SHP77 (cell line): ENCODE results near the gene RSL1D1.

Source experiments
- DNase-seq, 2 experiments: peaks; one replicate each; lab custom pipeline; 2025; lab: John Stamatoyannopoulos, UW

RSL1D1 gene

DNA sequence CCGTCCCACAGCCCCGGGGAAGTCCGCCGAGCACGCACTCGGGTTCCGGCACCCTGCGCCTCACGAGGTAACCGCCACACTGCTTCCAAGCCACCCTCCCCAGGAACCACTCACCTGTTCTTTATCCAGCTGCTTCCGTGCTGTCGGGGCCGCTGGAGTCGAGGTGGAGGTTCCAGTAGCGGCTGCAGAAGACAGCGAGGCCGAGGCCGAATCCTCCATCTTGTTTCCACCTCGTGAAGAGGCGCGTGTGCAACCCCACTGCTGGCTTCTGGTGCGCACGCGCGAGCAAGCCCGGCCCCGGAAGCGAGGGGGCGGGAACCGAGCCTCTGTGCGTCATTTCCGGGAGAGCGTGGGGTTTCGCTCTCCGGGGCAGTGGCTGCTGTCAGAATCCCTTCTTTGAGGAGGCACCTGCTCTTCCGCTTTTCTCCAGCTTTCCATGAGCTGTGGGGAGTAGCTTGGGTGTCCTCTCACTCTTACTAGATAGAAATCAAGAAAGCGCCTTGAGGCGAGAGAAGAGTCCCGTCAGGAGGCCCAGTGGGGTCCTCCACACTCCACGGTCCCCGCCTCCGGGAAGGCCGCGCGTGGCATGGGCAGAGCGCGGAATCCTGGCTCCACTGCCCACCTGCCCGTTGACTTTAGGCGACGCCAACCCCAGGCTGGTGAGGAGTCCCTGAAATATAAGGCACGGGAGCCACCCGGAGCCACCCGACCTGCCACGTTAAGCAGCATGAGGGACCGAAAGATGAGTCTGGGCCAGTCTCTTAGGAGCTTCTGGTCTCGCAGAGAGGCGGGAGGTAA lies at the start of gene RSL1D1:
Gene RSL1D1, minus strand, starts transcription at position 249 of the 798 bp plus-strand sequence. Its CDS starts 30 bp downstream, at position 219.
- peak; percentile 79 to 82 for DNase-seq

DNA sequence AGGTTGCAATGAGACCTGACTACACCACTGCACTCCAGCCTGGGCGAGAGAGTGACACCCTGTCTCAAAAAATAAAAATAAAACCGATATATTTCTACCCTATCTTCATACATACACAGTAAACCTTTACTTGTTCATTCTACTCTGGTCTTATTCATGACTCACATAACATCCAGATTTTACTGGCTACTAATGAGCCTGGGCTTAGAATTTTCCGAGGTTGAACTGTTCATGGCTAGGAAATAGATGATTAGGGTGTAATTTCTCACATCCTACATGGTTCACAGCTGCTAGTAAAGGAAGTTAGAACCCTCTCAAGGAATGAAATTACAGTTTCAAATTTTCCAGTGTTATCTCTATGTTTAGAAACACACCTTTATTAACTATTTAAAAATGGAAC lies 49.7 kb upstream of the RSL1D1 start:
- no peak for DNase-seq

DNA sequence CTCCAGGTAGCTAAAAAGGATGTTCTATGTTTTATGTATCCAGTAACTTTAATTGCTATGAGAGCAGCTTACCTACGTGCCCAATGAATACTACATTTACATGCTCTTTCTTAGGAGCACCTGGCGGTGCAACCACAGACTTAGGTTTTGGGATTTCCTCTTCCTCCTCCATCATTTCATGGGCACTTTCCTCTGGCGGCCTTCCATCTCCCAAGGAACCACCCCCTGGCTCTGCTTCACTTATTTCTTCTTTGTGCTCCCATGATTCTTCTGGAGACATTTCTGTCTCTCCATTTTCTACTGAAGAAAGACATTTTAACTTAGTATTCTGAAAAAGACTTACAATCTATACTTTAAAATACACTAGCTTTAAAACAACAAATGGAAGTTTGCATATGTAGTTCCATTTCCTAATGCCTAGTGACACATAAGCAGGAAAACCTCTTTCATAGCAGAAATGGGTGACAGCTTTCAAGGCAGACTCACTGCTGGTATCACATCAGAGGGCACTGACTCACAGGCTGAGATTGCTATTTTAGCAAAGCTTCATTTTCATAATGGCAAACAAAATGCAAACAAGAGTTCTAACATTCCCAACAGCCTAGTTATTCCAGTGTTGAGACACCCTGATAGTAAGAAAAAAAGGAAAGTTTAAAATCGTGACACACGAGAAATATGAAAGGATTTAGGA lies 45.3 kb upstream of the RSL1D1 start:
- DNase-seq, result no peak

DNA sequence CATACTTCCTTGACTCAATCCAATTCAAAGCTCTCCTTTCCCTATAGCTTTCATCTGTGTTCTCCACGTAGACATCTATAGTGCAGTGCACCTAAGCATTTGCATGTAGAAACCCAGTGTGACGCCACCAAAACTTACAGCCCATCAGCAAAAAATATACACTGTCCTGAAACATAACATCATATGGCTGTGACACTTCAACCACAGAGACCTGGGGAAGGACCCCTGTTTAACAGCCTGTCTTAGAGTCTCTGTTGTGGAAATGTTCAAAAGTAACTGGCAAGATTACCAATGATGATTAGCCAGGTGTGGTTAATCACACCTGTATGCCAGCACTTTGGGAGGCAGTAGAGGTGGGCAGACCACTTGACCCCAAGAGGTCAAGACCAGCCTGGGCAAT lies 42.2 kb upstream of the RSL1D1 start:
- DNase-seq, result no peak

DNA sequence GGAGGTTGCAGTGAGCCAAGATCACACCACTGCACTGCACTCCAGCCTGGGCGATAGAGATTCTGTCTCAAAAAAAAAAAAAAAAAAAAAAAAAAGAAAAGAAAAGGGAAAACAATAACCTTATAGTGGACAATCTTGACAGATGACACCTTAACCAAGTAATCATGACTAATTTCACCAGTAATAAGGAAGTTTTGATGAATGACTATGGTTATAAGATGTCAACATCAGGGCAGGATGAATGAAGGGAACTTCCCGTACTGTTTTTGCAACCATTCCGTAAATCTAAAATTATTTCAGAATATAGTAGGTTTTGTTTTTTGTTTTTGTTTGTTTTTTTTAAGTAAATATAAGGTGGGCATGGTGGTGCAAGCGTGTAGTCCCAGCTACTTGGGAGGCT lies 41.4 kb upstream of the RSL1D1 start:
- no peak for DNase-seq

DNA sequence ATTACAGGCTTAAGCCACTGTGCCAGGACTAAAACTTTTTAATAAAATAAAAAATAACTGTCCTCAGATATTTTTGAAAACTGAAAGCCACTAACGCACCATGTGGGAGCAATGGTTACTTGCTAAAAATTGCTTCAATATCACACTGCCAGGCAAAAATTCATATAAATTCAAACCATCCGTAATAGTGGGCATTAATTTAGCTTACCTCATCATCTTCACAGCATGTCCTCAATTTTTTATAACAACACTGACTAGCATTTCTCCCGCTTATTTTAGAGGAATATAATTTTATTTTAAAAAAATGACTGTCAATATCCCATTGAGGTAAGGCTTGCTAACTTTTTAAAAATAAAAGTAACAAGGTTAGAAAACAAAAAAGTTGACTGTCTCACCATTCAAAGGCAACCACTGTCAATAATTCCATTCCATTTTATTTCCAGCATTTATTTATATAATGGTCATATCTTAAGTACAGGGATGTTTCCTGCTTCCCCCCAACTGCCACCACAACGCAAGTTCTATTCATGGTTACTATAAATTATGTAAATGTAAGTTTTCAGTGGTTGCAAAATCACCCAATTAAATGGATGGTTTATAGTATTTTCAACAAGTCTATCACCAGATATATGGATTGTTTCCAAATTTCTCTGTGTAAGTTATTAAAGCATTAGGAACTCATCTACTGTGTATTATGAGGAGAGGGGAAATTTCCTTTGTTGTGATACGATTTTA lies 39.1 kb upstream of the RSL1D1 start:
- no peak for DNase-seq

DNA sequence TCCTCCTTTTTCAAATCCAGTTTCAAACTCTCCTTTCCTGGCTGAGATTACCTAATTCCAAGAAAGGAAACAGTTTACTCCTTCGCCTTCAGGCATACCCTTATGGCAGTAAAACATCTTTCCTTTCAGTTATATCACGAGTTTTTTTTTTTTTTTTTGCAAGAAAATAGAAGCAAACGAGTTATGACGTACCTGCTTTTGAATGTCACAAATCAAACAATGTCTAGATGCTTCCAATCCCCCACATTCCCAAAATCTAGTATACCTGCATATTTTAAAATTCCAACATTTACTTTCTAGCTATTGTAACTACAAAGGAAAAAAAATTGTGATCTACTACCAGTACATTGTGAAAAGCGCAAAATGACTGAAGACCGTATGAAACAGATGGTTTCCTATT lies 35.5 kb upstream of the RSL1D1 start:
- DNase-seq, result no peak

DNA sequence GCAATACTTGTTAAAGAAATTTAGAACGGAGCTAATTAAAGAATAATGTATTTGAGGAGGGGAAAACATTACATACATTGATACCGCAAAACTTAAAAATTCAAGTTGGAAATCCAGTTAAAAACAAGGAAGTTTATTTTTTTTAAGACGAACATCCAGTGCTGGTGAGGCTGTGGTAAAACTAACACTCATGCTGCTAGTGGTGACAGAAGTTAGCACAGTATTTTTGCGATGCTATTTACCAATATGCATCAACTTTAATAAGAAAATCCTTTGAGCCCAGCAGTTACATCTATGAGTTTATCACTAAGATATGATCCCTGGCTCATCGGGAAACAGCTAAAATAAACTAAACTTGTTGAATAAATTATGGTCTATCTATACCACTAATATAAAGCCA lies 32.7 kb upstream of the RSL1D1 start:
- DNase-seq, result no peak

DNA sequence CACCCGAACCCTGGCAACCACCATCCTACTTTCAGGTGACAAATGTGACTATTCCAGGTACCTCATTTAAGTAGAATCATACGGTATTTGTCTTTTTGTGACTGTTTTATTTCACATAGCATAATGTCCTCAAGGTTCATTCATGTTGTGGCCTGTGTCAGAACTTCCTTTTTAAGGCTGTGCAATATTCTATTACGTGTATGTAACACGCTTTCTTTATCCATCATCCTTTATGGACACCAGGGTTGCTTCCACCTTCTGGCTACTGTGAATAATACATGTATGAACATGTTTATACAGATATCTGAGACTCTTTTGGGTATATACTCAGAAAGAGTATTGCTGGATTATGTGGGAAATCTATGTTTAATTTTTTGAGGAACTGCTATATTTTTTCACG lies 28.7 kb upstream of the RSL1D1 start:
- no peak for DNase-seq

DNA sequence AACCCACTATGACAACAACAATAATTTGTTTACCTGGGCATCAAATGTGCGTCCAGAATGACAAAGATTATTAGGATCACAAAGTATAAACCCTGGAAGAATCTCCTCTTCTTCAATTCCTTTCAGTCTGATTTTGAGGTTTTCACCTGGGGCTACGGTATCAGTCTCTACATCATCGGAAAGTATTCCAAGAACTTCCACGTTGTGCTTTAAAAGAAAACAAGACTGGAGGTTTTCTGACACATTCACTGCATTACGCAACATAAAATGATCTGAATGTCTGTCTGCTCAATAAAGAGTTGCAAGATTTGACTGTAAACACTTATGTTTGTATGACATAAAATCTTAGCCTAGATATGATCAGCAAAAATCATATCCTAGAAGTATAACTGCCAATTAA lies 26.0 kb upstream of the RSL1D1 start:
- DNase-seq, result no peak

DNA sequence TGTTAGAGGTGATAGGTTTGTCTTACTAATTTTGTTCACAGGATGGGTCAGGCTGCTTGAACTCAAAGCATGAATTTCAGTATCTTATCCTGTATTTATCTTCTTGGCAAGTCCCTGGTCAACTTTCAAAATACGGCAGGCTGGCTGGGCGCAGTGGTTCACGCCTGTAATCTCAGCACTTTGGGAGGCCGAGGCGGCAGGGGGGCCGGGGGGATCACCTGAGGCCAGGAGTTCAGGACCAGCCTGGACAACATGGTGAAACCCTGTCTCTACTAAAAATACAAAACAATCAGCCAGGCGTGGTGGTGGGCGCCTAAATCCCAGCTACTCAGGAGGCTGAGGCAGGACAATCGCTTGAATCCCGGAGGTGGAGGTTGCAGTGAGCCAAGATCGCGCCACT lies 25.0 kb upstream of the RSL1D1 start:
- DNase-seq, result no peak

DNA sequence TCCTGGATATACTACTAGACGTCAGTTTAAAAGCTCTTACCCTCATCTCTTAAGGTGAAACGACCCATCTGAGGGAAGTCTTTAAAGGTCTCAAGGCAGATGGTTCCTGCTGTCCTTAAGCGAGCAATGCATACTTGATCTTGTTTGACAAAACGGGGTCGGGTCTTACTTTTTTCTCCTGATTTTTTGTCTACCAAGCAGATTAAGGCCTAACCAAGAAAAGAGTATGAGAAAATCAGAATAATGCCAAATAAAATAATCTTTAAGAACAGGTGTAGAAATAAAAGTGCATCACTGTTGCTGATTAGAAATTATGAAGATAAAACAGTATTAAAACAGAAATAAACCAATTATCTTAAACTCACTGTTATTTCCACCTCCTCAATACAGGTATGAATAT lies 24.4 kb upstream of the RSL1D1 start:
- no peak for DNase-seq

DNA sequence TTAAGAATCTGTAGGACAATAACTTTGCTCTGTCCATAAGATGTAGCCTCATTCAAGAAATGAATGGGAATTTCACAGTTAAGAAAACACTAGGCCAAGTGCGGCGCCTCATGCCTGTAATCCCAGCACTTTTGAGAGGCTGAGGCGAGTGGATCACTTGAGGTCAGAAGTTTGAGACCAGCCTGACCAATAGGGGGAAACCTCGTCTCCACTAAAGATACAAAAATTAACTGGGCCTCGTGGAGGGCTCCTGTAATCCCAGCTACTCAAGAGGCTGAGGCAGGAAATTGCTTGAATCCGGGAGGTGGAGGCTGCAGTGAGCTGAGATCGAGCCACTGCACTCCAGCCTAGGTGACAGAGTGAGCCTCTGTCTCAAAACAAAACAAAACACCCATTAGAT lies 19.9 kb upstream of the RSL1D1 start:
- peak in 1 of 2 experiments; percentile 9 for DNase-seq

DNA sequence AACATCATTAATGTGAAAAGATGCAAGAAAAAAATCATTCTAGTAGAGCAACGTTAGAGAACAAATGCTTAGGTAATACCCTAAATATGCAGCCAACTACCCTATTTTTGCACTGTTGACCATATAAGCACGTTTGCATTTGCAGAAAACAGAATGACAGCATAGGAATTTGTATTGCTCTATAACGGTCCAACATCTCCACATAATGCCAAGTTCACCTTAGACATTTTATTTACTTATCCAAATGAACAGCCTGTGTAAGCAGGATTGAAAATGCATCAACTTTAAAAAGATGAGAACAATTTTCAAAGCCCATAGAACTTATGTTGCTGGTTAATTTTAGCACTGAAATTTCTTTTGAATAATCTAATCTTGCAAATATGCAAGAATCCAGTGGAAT lies 19.1 kb upstream of the RSL1D1 start:
- DNase-seq, result no peak

DNA sequence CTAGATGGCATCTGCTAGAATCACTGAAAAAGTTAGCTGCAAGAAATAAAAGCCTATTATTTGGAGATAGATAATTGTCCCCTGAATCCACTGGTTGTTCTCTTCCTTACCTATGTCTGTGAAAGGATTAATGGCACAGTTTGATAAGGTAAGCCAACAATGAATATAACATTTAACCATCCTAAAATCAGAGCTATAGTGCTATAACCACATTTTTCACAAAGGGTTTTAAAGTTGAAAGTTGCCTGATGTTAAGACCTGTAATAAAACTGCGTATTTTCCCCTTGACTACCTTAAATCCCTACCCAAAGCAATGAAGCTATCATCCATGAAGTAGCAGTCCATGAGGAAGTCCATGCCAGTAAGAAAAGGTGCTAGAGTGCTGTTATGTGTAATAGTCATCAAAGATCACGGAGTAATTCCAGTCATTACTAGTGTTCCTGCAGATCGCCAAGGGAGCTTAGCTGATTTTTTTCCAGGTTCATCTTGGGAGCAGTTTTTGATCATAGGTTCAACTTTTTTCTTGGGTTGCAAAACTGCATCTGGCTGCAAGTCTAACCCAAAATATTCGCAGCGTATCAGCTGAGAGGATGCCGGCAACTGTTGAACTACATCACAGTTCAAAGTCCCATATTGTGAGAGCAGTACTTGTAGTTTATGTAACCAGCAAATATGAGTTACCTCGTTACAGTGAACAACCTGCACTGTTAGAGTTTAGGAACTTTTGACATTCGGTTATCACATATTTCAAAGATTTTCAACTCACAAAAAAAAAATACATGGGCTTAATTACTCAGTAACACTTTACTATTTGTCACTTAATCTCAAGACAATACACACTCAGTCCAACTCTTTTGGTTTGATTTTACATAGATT lies 18.2 kb upstream of the RSL1D1 start:
- no peak for DNase-seq

DNA sequence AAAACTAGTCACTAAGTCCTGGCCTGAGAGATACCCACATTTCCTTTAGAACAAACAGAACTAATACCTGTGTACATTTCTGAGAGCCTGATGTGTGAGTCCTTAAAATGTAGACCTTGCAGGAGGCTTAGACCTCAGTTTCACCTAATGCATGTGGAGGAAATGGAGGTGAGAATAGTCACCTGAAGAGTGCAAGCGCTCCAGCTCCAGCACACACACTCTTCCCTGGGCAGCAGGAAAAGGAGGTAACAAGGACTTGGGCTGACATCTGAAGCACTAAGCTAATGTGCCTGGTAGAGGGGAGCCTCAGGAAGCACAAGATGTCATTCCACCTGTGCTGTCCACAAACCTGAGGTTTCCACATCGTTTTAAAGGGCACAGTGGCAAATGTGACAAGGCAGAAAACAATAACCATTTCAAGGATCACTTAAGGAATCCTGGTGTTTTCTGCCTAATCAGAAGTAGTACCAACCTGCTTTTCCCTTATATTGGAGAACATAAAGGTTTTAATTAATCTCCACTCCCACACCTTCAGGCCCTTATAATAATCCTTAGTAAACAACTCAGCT lies 17.2 kb upstream of the RSL1D1 start:
- no peak for DNase-seq

DNA sequence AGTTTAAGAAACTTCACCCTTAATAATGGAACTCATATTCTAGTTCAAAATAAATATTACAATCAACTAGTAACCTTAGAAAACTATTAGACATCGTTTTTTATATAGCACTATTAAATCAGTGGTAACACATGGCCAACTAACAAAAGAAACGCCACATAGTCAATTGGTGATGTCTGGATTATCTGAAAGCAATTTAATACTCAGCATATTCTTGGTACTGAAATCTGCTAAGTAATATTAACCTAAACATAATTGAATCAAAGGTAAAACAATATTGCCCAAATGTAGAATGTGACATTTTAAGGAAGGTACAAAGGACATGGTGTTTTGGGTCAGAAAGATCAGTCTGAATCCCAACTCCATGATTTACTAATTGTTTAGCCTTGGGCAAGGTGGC lies 11.1 kb upstream of the RSL1D1 start:
- no peak for DNase-seq

DNA sequence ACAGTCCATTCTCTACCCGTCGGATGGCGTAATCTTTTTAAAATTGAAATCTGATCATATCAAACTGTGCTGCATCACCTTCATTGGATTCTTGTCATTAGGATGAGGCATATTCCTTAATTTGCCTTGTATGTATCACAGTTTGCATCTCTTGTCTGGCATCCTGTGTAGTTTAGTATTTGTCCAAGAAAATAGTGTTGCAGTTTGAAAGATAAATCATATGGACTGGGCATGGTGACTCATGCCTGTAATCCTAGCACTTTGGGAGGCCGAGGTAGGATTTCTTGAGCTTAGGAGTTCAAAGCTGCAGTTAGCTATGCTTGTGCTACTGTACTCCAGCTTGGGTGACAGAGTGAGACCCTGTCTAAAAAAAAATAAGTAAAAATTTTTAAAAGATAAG lies 5.8 kb upstream of the RSL1D1 start:
- no peak for DNase-seq

DNA sequence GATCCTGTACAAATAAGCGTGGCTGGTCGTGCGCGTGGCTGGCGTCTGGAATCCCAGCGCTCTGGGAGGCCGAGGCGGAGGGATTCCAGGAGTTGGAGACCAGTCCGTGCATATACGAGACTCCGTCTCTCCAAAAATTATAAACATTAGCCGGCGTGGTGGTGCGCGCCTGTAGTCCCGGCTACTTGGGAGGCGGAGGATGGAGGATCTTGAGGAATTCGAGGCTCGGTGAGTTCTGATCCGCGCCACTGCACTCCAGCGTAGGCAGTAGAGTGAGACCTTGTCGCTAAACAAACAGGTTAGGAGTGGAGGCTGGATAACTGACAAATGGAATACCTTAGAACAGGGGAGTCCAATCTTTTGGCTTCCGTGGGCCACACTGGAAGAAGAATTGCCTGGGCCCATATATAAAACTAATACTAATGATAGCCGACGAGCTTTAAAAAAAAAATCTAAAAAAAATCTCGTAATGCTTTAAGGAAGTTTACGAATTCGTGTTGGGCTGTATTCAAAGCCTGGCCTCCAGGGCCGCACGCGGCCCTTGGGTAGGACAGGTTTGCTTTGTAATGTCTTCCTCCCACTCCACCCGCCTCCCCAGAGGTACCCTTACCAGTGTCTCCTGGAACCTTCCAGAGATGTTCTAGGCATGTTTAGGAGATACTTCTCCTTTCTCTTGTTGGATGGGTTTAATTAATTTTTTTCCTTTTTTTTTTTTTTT lies 909 bp upstream of the RSL1D1 start:
- peak in 1 of 2 experiments; percentile 10 for DNase-seq

DNA sequence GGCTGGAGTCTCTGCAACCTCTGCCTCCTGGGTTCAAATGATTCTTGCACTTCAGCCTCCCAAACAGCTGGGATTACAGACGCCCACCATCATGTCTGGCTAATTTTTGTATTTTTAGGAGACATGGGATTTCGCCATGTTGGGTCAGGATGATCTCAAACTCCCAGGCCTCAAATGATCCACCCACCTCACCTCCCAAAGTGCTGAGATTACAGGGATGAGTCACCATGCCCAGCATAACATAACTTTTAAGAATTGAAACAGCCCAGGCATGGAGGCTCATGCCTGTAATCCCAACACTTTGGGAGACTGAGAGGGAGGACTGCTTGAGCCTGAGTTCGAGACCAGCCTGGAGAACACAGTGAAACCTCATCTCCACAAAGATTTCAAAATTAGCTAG lies 2.5 kb downstream of the RSL1D1 start:
- no peak for DNase-seq

DNA sequence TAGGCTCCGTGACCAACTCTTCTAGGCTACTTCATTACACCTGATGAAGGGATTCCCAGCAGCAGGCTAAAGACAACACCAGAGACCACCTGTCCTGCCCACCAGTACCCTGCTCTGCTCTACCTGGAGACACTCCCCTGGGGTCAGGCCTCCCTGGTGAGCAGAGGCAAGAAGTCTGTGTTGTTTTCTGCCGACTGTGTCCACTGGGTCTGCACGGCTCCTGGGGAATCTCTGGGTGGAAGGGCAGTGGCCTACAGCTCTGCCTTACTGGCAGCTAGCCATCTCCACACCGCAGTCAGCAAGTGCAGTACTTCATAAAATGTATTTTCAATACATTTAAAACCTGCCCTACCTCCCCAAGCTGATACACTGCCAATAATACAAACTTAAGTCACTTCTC lies 6.8 kb downstream of the RSL1D1 start:
- no peak for DNase-seq
